AG09319 (cell line): ENCODE data around the gene NSD1.

ENCODE experiments used
- DNase-seq: peaks from one replicate; pipeline ENCODE4 v3.0.0-alpha.2; 2010; ENCODE audit warnings: low read depth; ENCODE audit errors: extremely low read depth
- CTCF ChIP-seq: IDR thresholded peaks from 2 replicates; pipeline ENCODE4 v1.5.1; 2011; ENCODE audit warnings: low read depth, mild to moderate bottlenecking, inconsistent platforms, low read length, moderate library complexity

Gene NSD1

GRCh38 chr5:177225798-177226197, 92.2 kb downstream of the NSD1 start:
- no peak for TF ChIP-seq CTCF
- no peak for DNase-seq

- DNase-seq, result no peak
- no peak for TF ChIP-seq CTCF
These were observed 93.3 kb downstream of the NSD1 start for GRCh38 chr5:177226860-177227259.

- no peak for DNase-seq
- no peak for TF ChIP-seq CTCF
These were observed 95.2 kb downstream of the NSD1 start for GRCh38 chr5:177228751-177229150.

- TF ChIP-seq CTCF, result no peak
- DNase-seq, result no peak
These were observed 97.1 kb downstream of the NSD1 start for GRCh38 chr5:177230660-177231059.

- no peak for TF ChIP-seq CTCF
- DNase-seq, result no peak
These were observed 98.1 kb downstream of the NSD1 start for GRCh38 chr5:177231479-177232250.

GRCh38 chr5:177232358-177232757, 98.8 kb downstream of the NSD1 start:
- no peak for TF ChIP-seq CTCF

GRCh38 chr5:177232761-177233160, 99.2 kb downstream of the NSD1 start:
- no peak for TF ChIP-seq CTCF
- DNase-seq, result no peak

More at GRCh38 chr5:177232358-177232757, 98.8 kb downstream of the NSD1 start:
- DNase-seq, result no peak
